ENCODE data around the gene IQUB. TPM values are rescaled to one million over a fixed set of nuclear protein-coding genes. Genes with fewer than 3 reads are reported as not detected.
"Not testable (repeated sequence)": the region's sequence is repeated elsewhere in the genome, so short reads cannot be mapped to it uniquely, and the experiment has no call there.

Gene IQUB
- total RNA-seq, 1 donor from 2014 or later: 3.2 TPM

DNA sequence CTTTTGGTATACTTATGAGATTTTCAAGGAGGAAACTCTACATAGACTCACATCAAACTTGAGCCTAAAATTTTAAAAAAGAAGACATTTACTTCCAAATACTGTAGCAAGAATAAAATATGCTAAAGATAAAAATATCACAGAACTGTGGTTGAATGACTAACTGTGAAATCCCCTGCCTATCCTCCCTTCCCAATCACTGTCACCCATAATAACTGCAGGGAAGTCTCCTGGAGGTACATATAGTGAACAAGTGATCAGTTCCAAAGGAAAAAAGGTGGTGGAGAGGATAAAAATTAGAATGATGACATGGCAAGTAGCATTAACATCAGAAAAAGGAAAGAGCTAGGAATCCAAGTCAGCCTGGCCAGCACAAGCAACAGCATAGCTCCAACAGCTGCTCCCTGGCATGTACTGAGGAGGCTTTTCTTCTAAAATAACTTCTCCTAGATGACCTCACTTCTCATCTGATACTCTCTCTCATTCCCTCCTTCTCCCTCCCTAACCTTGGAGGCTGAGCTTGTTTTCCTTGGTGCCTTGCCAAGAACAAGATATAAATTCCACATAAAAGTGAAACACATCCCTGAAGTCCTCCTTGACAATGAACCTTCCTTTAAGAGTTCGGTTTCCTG is 124.0 kb downstream of the IQUB start:
- Histone ChIP-seq H3K9me3 (no peaks in the 10 kb centered on the region), H3K4me1 (no peaks in the 10 kb centered on the region), H3K27me3 (ENCODE audit: low read depth) (no peaks in the 10 kb centered on the region), H3K27ac (no peak overlapping the region), H3K36me3 (no peaks in the 10 kb centered on the region), H3K4me3 (no peak overlapping the region)
- TF ChIP-seq, protein P1, sequence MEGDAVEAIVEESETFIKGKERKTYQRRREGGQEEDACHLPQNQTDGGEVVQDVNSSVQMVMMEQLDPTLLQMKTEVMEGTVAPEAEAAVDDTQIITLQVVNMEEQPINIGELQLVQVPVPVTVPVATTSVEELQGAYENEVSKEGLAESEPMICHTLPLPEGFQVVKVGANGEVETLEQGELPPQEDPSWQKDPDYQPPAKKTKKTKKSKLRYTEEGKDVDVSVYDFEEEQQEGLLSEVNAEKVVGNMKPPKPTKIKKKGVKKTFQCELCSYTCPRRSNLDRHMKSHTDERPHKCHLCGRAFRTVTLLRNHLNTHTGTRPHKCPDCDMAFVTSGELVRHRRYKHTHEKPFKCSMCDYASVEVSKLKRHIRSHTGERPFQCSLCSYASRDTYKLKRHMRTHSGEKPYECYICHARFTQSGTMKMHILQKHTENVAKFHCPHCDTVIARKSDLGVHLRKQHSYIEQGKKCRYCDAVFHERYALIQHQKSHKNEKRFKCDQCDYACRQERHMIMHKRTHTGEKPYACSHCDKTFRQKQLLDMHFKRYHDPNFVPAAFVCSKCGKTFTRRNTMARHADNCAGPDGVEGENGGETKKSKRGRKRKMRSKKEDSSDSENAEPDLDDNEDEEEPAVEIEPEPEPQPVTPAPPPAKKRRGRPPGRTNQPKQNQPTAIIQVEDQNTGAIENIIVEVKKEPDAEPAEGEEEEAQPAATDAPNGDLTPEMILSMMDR (IDR thresholded peaks at IDR 0.05): no peak
- peak; percentile 32 to 70 for ATAC-seq
- no peak for DNase-seq
- intact Hi-C loops (cut with DNase I): no loop called here

GRCh38 chr7:123407951-123408350 is 126.4 kb downstream of the IQUB start:
- H3K4me3 ChIP-seq; intact Hi-C loops (cut with DNase I); ATAC-seq; H3K27me3 ChIP-seq (ENCODE audit: low read depth); H3K9me3 ChIP-seq; H3K27ac ChIP-seq; H3K36me3 ChIP-seq; H3K4me1 ChIP-seq; DNase-seq: not testable (repeated sequence)

Other genes starting within 250 kb of the IQUB start
- 61.4 TPM for gene NDUFA5, start 23.2 kb upstream of the IQUB start, total RNA-seq
- not detected for gene ASB15, start 67.2 kb upstream of the IQUB start, total RNA-seq
- gene LMOD2, start 121.3 kb upstream of the IQUB start, total RNA-seq: not detected
- gene WASL, start 214.4 kb upstream of the IQUB start, total RNA-seq: 33.3 TPM